Naive thymus-derived CD4-positive, alpha-beta T cell (primary cell): ENCODE data around the gene WDR37. TPM values are rescaled to one million over a fixed set of nuclear protein-coding genes. Genes with fewer than 3 reads are reported as not detected.
A peak's percentile ranks its signal among the peaks of the same experiment; 100 is the strongest.
"Not testable (repeated sequence)": the region's sequence is repeated elsewhere in the genome, so short reads cannot be mapped to it uniquely, and the experiment has no call there.

Source experiments
- ATAC-seq: fragments of 150-1000 bp; cut with Tn5 transposase; 2 replicates; pipeline ENCODE4 v1.10.0; 2021; ENCODE audit warnings: mild to moderate bottlenecking, moderate library complexity
- CTCF ChIA-PET: fragments of 350-600 bp; sonication (Branson Sonifier 250); formaldehyde crosslinking; loops from one replicate; lab custom pipeline; 2021; ENCODE audit warnings: antibody characterized with exemption; lab: Charles Lee
- POLR2A ChIA-PET: fragments of 350-600 bp; sonication (Branson Sonifier 250); formaldehyde crosslinking; loops from one replicate; lab custom pipeline; 2021; ENCODE audit warnings: antibody characterized with exemption, inconsistent platforms; lab: Charles Lee
- DNase-seq, 9 donors: peaks; one replicate each; pipeline versions ENCODE4 v3.0.0 to v3.0.0-alpha.2; 2020 to 2022; ENCODE audit warnings: mixed read lengths in 1 of 9
- H3K27ac ChIP-seq: one replicate; pipeline ENCODE4 v1.7.0; 2013; ENCODE audit warnings: mild to moderate bottlenecking, low read depth, low read length, moderate library complexity
- H3K27me3 ChIP-seq, 2 donors: one replicate each; pipeline ENCODE4 v1.7.0; 2013; ENCODE audit warnings: low read length in 2 of 2, mild to moderate bottlenecking in 2 of 2, moderate library complexity in 2 of 2; ENCODE audit not compliant: control insufficient read depth in 2 of 2, insufficient read depth in 2 of 2
- H3K36me3 ChIP-seq, 3 experiments: 1 replicate in 2 of 3; 2 replicates in 1 of 3; pipeline ENCODE4 v1.7.0; 2013; ENCODE audit warnings: low read length in 3 of 3, mild to moderate bottlenecking in 3 of 3, moderate library complexity in 1 of 3; ENCODE audit not compliant: insufficient read depth in 3 of 3, control insufficient read depth in 2 of 3
- H3K4me1 ChIP-seq, 2 donors: one replicate each; pipeline ENCODE4 v1.7.0; 2013; ENCODE audit warnings: low read length in 2 of 2, mild to moderate bottlenecking in 2 of 2, moderate library complexity in 1 of 2; ENCODE audit not compliant: control insufficient read depth in 2 of 2, insufficient read depth in 2 of 2
- H3K4me3 ChIP-seq: 2 replicates; pipeline ENCODE4 v1.7.0; 2013; ENCODE audit warnings: mild to moderate bottlenecking, low read length
- H3K9me3 ChIP-seq, 3 experiments: 1 replicate in 2 of 3; 2 replicates in 1 of 3; pipeline ENCODE4 v1.7.0; 2013; ENCODE audit warnings: low read length in 3 of 3; ENCODE audit not compliant: control insufficient read depth in 2 of 3
- H3K27ac Mint-ChIP-seq, 9 donors: one replicate each; pipeline ENCODE4 v1.8.0; 2020 to 2022; ENCODE audit warnings: mixed read lengths in 9 of 9, mild to moderate bottlenecking in 8 of 9, moderate library complexity in 5 of 9, inconsistent platforms in 2 of 9
- H3K27me3 Mint-ChIP-seq, 5 donors: one replicate each; pipeline ENCODE4 v1.8.0; 2021 to 2022; ENCODE audit warnings: mixed read lengths in 5 of 5, mild to moderate bottlenecking in 1 of 5
- H3K36me3 Mint-ChIP-seq, 5 donors: one replicate each; pipeline ENCODE4 v1.8.0; 2020 to 2022; ENCODE audit warnings: mixed read lengths in 5 of 5, mild to moderate bottlenecking in 3 of 5, inconsistent platforms in 1 of 5
- H3K4me1 Mint-ChIP-seq, 7 donors: one replicate each; pipeline ENCODE4 v1.8.0; 2020 to 2022; ENCODE audit warnings: mixed read lengths in 7 of 7, mild to moderate bottlenecking in 3 of 7, inconsistent platforms in 1 of 7
- H3K4me3 Mint-ChIP-seq, 10 donors: one replicate each; pipeline ENCODE4 v1.8.0; 2020 to 2022; ENCODE audit warnings: mild to moderate bottlenecking in 10 of 10, mixed read lengths in 10 of 10, moderate library complexity in 6 of 10, inconsistent platforms in 2 of 10
- H3K9me3 Mint-ChIP-seq, 11 donors: one replicate each; pipeline ENCODE4 v1.8.0; 2020 to 2022; ENCODE audit warnings: mixed read lengths in 11 of 11, mild to moderate bottlenecking in 4 of 11, inconsistent platforms in 1 of 11, moderate library complexity in 1 of 11
- intact Hi-C, 2 donors: fragments of 100-400 bp; cut with micrococcal nuclease; formaldehyde crosslinking; loops; one replicate each; pipeline ENCODE4 v1.15.1; 2023
- polyA plus RNA-seq, 2 donors: library from polyadenylated mRNA; unstranded; fragments of 300-500 nt; fragmentation: Illumina TruSeq; gene quantifications; one replicate each; pipeline ENCODE4 v1.2.3, GENCODE V29; 2021
- total RNA-seq, 6 experiments: library from RNA in 5 of 6; stranded (reverse) in 5 of 6; gene quantifications; 1 replicate in 5 of 6; 2 replicates in 1 of 6; pipeline ENCODE4 v1.2.3 and lab custom pipeline; 2021 to 2026

The WDR37 gene
- total and polyA plus RNA-seq, 7 experiments from 2014 or later = 16.9 to 52.6 (median 35.8) TPM

DNA sequence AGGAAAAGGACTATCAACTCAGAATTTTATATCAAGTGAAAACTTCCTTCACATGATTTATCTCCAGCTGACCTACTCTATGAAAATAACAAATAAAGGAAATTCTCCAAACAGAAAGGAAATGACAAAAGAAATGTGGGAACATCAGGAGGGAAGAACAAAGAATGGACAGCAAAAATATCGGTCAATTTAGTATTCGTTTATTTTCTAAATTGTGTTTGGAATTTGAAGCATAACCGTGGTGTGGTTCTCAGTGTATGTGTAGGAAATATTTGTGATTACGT, 8.7 kb downstream of the WDR37 start:
- CTCF ChIA-PET = interaction anchor here (0.7 kb wide), 1 partner anchor 811 kb away, joined by 4 read pairs; no protein-coding TSS in a partner anchor
- peak overlapping the region in 1 of 10 donors; percentile 80 for H3K4me3 Mint-ChIP-seq
- POLR2A ChIA-PET = interaction anchor here (1.2 kb wide), 1 partner anchor 9 kb away, joined by 3 read pairs; no protein-coding TSS in a partner anchor
- Histone ChIP-seq H3K9me3 (no peaks in the 10 kb centered on the region), H3K27me3 (no peaks in the 10 kb centered on the region), H3K4me3 (no peak overlapping the region), H3K4me1 (peaks cover 54 to 58% of the 10 kb centered on the region in 2 donors), H3K27ac (peak overlapping the region; percentile 73), H3K36me3 (no peaks in the 10 kb centered on the region)
- no peaks in the 10 kb centered on the region for H3K9me3 Mint-ChIP-seq
- intact Hi-C loops = no loop called here
- peaks cover 0 to 13% (median 3%) of the 10 kb centered on the region in 5 donors for H3K36me3 Mint-ChIP-seq
- peaks cover 65 to 98% (median 93%) of the 10 kb centered on the region in 7 donors for H3K4me1 Mint-ChIP-seq
- no peaks in the 10 kb centered on the region for H3K27me3 Mint-ChIP-seq
- ATAC-seq = no peak
- no peak for DNase-seq
- peak overlapping the region in 8 of 9 donors; percentile 77 to 99 (median 90) for H3K27ac Mint-ChIP-seq

DNA sequence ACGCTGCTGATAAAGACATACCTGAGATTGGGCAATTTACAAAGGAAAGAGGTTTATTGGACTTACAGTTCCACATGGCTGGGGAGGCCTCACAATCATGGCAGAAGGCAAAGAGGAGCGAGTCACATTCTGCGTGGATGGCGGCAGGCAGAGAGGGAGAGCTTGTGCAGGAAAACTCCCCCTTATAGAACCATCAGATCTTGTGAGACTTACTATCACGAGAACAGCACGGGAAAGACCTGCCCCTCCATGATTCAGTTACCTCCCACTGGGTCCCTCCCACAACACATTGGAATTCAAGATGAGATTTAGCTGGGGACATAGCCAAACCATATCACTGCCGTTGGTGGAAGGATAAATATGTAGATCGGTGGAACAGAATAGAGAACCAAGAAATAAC, 10.5 kb downstream of the WDR37 start:
- ATAC-seq, H3K27me3 Mint-ChIP-seq, H3K9me3 ChIP-seq, H3K4me3 Mint-ChIP-seq, intact Hi-C loops, H3K36me3 ChIP-seq, DNase-seq, H3K27me3 ChIP-seq, H3K9me3 Mint-ChIP-seq, H3K27ac ChIP-seq, CTCF ChIA-PET, H3K4me3 ChIP-seq: not testable (repeated sequence)
- POLR2A ChIA-PET = interaction anchor here (0.5 kb wide), 1 partner anchor 304 kb away, joined by 4 read pairs; no protein-coding TSS in a partner anchor
- Mint-ChIP-seq H3K36me3 (peaks cover 0 to 13% (median 3%) of the 10 kb centered on the region in 5 donors), H3K27ac (peak overlapping the region in 7 of 9 donors; percentile 9 to 99 (median 75)), H3K4me1 (peaks cover 51 to 89% (median 84%) of the 10 kb centered on the region in 7 donors)
- H3K4me1 ChIP-seq = peaks cover 35 to 42% of the 10 kb centered on the region in 2 donors

DNA sequence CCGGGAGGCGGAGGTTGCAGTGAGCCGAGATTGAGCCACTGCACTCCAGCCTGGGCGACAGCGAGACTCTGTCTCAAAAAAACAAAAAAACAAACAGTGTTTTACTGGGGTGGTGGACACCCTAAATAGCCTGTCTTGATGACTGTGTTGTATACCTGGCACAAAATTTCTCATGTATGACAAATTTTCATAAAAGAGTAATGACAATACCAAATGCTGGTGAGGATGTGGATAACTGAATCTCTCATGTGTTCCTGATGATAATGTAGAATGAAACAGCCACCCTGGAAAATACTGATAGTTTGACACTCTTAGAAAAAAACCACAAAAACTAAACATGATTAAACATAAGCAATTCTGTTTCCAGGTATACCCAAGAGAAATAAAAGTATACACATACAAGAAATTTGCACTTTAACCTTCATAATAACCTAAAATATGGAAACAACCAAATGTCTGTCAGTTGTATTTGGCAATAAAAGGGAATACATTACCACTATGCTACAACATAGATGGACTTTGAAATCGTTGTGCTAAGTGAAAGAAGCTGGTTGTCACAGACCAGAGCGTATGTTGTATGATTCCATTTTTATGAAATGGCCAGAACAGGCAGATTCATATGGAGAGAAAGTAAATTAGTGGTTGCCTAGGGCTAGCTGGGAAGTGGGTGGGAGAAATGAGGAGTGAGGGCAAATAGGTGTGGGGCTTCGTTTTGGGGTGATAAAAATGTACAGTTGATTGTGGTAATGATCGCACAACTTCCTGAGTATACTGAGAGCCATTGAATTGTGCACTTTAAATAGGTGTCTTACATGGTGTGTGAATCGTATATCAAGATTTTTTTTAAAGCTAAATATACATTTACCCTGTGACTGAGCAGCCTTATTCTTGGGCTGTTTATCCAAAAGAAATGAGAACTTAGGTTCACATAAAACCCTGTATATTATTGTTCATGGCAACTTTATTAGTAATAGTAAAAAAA, 12.5 kb downstream of the WDR37 start:
- Histone ChIP-seq H3K27me3 (no peaks in the 10 kb centered on the region), H3K36me3 (peaks cover 0 to 13% (median 0%) of the 10 kb centered on the region in 3 experiments), H3K4me1 (peaks cover 16 to 26% of the 10 kb centered on the region in 2 donors), H3K4me3 (no peak overlapping the region), H3K27ac (no peak overlapping the region), H3K9me3 (no peaks in the 10 kb centered on the region)
- DNase-seq (no peak), ATAC-seq (no peak)
- Mint-ChIP-seq H3K36me3 (peaks cover 0 to 12% (median 6%) of the 10 kb centered on the region in 5 donors), H3K27ac (peak overlapping the region in 3 of 9 donors; percentile 5 to 75 (median 32)), H3K4me1 (peaks cover 34 to 70% (median 65%) of the 10 kb centered on the region in 7 donors), H3K27me3 (no peaks in the 10 kb centered on the region), H3K9me3 (no peaks in the 10 kb centered on the region), H3K4me3 (peak overlapping the region in 1 of 10 donors; percentile 60)
- intact Hi-C loops = no loop called here
- ChIA-PET POLR2A (interaction anchor here (0.7 to 2.5 kb wide), 2 partner anchors 20 to 584 kb away, joined by 3 to 10 read pairs; partner anchors contain the start of gene IDI1), CTCF (interaction anchor here (0.8 kb wide), 1 partner anchor 9 kb away, joined by 3 read pairs; no protein-coding TSS in a partner anchor)

DNA sequence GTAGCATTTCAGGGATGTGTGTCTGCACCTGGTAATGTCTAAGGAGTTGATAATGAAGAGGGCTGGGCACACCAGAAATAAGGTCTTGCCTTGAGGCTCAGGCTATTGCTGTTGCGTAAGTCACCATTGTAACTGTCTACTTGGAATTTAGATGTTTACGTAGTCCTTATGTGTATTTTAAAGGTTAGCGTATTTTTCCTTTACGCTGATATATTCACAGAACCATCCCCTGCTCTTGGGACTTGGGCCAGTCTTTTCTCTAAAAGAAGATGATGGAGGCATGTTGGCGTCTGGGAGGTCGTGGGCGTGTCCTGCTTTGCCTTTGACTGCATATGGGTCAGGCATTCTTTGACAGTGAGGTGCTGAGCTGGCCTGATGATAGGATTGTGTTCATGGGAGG, 14.7 kb downstream of the WDR37 start:
- intact Hi-C loops = loop anchor here in 1 of 2 donors (10.0 kb wide), 1 partner anchor 556 kb away; no protein-coding TSS in a partner anchor
- no peak overlapping the region for H3K4me3 Mint-ChIP-seq
- POLR2A ChIA-PET = interaction anchor here (2.5 kb wide), 1 partner anchor 22 kb away, joined by 10 read pairs; the partner anchor contains the start of gene IDI1

DNA sequence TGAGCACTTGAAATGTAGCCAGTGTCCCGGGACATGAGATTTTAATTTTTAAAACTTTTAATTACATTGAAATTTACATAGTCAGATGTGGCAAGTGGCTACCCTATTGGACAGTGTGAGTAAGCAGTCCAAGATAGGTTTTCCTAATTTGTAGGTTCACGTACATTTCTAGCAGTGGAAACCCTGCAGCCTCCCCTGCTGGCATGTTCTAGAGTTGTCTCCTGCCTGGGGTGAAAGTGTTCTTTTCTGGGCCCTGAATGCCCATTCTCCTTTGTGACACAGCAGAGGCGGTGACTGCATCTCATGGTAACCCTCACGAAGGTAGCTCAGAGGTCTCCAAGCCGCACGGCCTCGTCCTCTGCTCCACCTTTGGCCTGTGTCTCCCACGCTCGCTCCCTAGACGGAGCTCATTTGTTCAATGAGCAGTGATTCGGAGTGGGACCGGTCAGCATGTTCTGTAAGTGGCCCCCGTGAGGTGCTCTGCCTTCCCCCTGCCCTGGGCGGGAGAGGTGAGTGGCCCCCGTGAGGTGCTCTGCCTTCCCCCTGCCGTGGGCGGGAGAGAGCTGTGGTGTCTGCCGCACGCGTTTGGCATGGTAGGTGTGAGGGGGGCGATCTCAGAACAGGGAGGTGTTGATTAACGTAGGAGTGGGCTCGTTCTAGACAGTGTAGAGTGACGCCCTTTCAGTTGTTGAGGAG, 18.0 kb downstream of the WDR37 start:
- peaks cover 3 to 9% (median 4%) of the 10 kb centered on the region in 5 donors for H3K36me3 Mint-ChIP-seq
- H3K27ac ChIP-seq = no peak overlapping the region

More for the DNA sequence above, 14.7 kb downstream of the WDR37 start:
- Mint-ChIP-seq H3K36me3 (peaks cover 0 to 11% (median 4%) of the 10 kb centered on the region in 5 donors), H3K27ac (peak overlapping the region in 1 of 9 donors; percentile 36), H3K4me1 (peaks cover 32 to 62% (median 55%) of the 10 kb centered on the region in 7 donors), H3K27me3 (no peaks in the 10 kb centered on the region), H3K9me3 (no peaks in the 10 kb centered on the region)
- CTCF ChIA-PET = no interaction called here
- Histone ChIP-seq H3K4me3 (no peak overlapping the region), H3K27me3 (no peaks in the 10 kb centered on the region), H3K4me1 (peaks cover 3 to 15% of the 10 kb centered on the region in 2 donors), H3K9me3 (no peaks in the 10 kb centered on the region), H3K36me3 (peaks cover 0 to 24% (median 0%) of the 10 kb centered on the region in 3 experiments), H3K27ac (no peak overlapping the region)
- DNase-seq (no peak), ATAC-seq (no peak)

More for the DNA sequence above, 18.0 kb downstream of the WDR37 start:
- no peak for DNase-seq
- ChIA-PET POLR2A (interaction anchor here (0.6 to 1.3 kb wide), 2 partner anchors 26 to 30 kb away, joined by 3 read pairs; partner anchors contain the start of gene IDI1), CTCF (no interaction called here)
- no peaks in the 10 kb centered on the region for H3K9me3 Mint-ChIP-seq
- H3K4me3 Mint-ChIP-seq = no peak overlapping the region
- Histone ChIP-seq H3K36me3 (peaks cover 4 to 31% (median 4%) of the 10 kb centered on the region in 3 experiments), H3K27me3 (no peaks in the 10 kb centered on the region), H3K4me1 (peaks cover 3 to 9% of the 10 kb centered on the region in 2 donors), H3K4me3 (no peak overlapping the region), H3K9me3 (no peaks in the 10 kb centered on the region)
- intact Hi-C loops = loop anchor here (2.0 to 10.0 kb wide), 3 partner anchors 17 to 563 kb away; partner anchors contain the start of gene WDR37 (in 1 of the 2)
- H3K27ac Mint-ChIP-seq = peak overlapping the region in 5 of 9 donors; percentile 28 to 62 (median 39)
- peak; percentile 38 for ATAC-seq
- peaks cover 14 to 34% (median 28%) of the 10 kb centered on the region in 7 donors for H3K4me1 Mint-ChIP-seq
- no peaks in the 10 kb centered on the region for H3K27me3 Mint-ChIP-seq
